ENCODE measurements around the gene SGF29.
"Not testable (repeated sequence)": the region's sequence is repeated elsewhere in the genome, so short reads cannot be mapped to it uniquely, and the experiment has no call there.

The SGF29 gene

GRCh38 chr16:28563218-28563617 is 9.5 kb downstream of the SGF29 start:
- no peak for DNase-seq

- not testable (repeated sequence) for DNase-seq
Measured at GRCh38 chr16:28566233-28566925, 12.7 kb downstream of the SGF29 start.

GRCh38 chr16:28567292-28567691 is 13.6 kb downstream of the SGF29 start:
- DNase-seq: no peak

GRCh38 chr16:28569021-28569420 is 15.3 kb downstream of the SGF29 start:
- DNase-seq: no peak

GRCh38 chr16:28569968-28570752 is 16.4 kb downstream of the SGF29 start:
- no peak for DNase-seq

- DNase-seq: peak in 3 of 51 donors; percentile 4 to 64 (median 11)
Measured at GRCh38 chr16:28572696-28573510, 19.2 kb downstream of the SGF29 start.

GRCh38 chr16:28573738-28574718 is 20.3 kb downstream of the SGF29 start:
- DNase-seq: no peak

- no peak for DNase-seq
Measured at GRCh38 chr16:28574925-28575324, 21.2 kb downstream of the SGF29 start.

- DNase-seq: no peak
Measured at GRCh38 chr16:28575446-28576109, 21.9 kb downstream of the SGF29 start.

- DNase-seq: no peak
Measured at GRCh38 chr16:28580726-28581315, 27.1 kb downstream of the SGF29 start.

GRCh38 chr16:28585674-28586073 is 32.0 kb downstream of the SGF29 start:
- no peak for DNase-seq

GRCh38 chr16:28586466-28586865 is 32.7 kb downstream of the SGF29 start:
- DNase-seq: no peak

GRCh38 chr16:28587386-28587785 is 33.7 kb downstream of the SGF29 start:
- no peak for DNase-seq

GRCh38 chr16:28589069-28589468 is 35.3 kb downstream of the SGF29 start:
- no peak for DNase-seq

- no peak for DNase-seq
Measured at GRCh38 chr16:28589930-28590329, 36.2 kb downstream of the SGF29 start.

- DNase-seq: no peak
Measured at GRCh38 chr16:28590384-28591340, 36.9 kb downstream of the SGF29 start.

GRCh38 chr16:28591355-28591754 is 37.6 kb downstream of the SGF29 start:
- no peak for DNase-seq

GRCh38 chr16:28592511-28592910 is 38.8 kb downstream of the SGF29 start:
- no peak for DNase-seq

All from hypothalamus (tissue), 51 donors.